ENCODE data around the gene CDH11.

The CDH11 gene

GRCh38 chr16:65122724-65123395 is 997 bp upstream of the CDH11 start:
- H4K20me1 ChIP-seq (ENCODE audit: insufficient read depth, low read length, poor library complexity, severe bottlenecking): no peaks in the 10 kb centered on the region
- no peaks in the 10 kb centered on the region for H3K9me3 ChIP-seq (ENCODE audit: insufficient read depth, low read depth, low read length)
- H3F3A ChIP-seq (ENCODE audit: low read depth): no peaks in the 10 kb centered on the region
- H2AFZ ChIP-seq (ENCODE audit: low read length): no peak overlapping the region
- no peaks in the 10 kb centered on the region for H3K79me2 ChIP-seq (ENCODE audit: insufficient read depth, low read length)
- H3K9ac ChIP-seq (ENCODE audit: low read depth, low read length, poor library complexity, severe bottlenecking): no peak overlapping the region
- no peak overlapping the region for H3K4me3 ChIP-seq (ENCODE audit: low read length, poor library complexity, severe bottlenecking)
- no peaks in the 10 kb centered on the region for H3K27me3 ChIP-seq (ENCODE audit: insufficient read depth, low read length, poor library complexity, severe bottlenecking)
- H3K9me2 ChIP-seq (replicated peaks; ENCODE audit: low read depth, low read length): no peaks in the 10 kb centered on the region
- no peaks in the 10 kb centered on the region for H3K36me3 ChIP-seq (ENCODE audit: insufficient read depth, low read length)
- no peaks in the 10 kb centered on the region for H3K4me1 ChIP-seq (ENCODE audit: insufficient read depth, low read length, poor library complexity, severe bottlenecking)
- H3K4me2 ChIP-seq (ENCODE audit: low read depth, low read length, poor library complexity, severe bottlenecking): no peak overlapping the region
- TF ChIP-seq EZH2phosphoT487 (IDR thresholded peaks at IDR 0.05; ENCODE audit: borderline replicate concordance) (no peak), CTCF (conservative IDR thresholded peaks at IDR 0.05; ENCODE audit: low read length) (no peak)

GRCh38 chr16:65120831-65121721 is 787 bp downstream of the CDH11 start:
- TF ChIP-seq EZH2phosphoT487 (IDR thresholded peaks at IDR 0.05; ENCODE audit: borderline replicate concordance): no peak
- no peak for TF ChIP-seq CTCF (conservative IDR thresholded peaks at IDR 0.05; ENCODE audit: low read length)
- Histone ChIP-seq H3F3A (ENCODE audit: low read depth) (no peaks in the 10 kb centered on the region), H4K20me1 (ENCODE audit: insufficient read depth, low read length, poor library complexity, severe bottlenecking) (no peaks in the 10 kb centered on the region), H3K4me3 (ENCODE audit: low read length, poor library complexity, severe bottlenecking) (no peak overlapping the region), H3K9me2 (replicated peaks; ENCODE audit: low read depth, low read length) (no peaks in the 10 kb centered on the region), H3K9ac (ENCODE audit: low read depth, low read length, poor library complexity, severe bottlenecking) (no peak overlapping the region), H3K79me2 (ENCODE audit: insufficient read depth, low read length) (no peaks in the 10 kb centered on the region), H3K36me3 (ENCODE audit: insufficient read depth, low read length) (no peaks in the 10 kb centered on the region), H3K9me3 (ENCODE audit: insufficient read depth, low read depth, low read length) (no peaks in the 10 kb centered on the region), H3K4me2 (ENCODE audit: low read depth, low read length, poor library complexity, severe bottlenecking) (no peak overlapping the region), H3K27me3 (ENCODE audit: insufficient read depth, low read length, poor library complexity, severe bottlenecking) (no peaks in the 10 kb centered on the region), H2AFZ (ENCODE audit: low read length) (no peak overlapping the region), H3K4me1 (ENCODE audit: insufficient read depth, low read length, poor library complexity, severe bottlenecking) (no peaks in the 10 kb centered on the region)

- H3K4me3 ChIP-seq (ENCODE audit: low read length, poor library complexity, severe bottlenecking): no peak overlapping the region
- no peaks in the 10 kb centered on the region for H3K4me1 ChIP-seq (ENCODE audit: insufficient read depth, low read length, poor library complexity, severe bottlenecking)
- H3K9me2 ChIP-seq (replicated peaks; ENCODE audit: low read depth, low read length): no peaks in the 10 kb centered on the region
- H2AFZ ChIP-seq (ENCODE audit: low read length): no peak overlapping the region
- no peaks in the 10 kb centered on the region for H3K27me3 ChIP-seq (ENCODE audit: insufficient read depth, low read length, poor library complexity, severe bottlenecking)
- no peak overlapping the region for H3K9ac ChIP-seq (ENCODE audit: low read depth, low read length, poor library complexity, severe bottlenecking)
- no peaks in the 10 kb centered on the region for H4K20me1 ChIP-seq (ENCODE audit: insufficient read depth, low read length, poor library complexity, severe bottlenecking)
- H3K9me3 ChIP-seq (ENCODE audit: insufficient read depth, low read depth, low read length): no peaks in the 10 kb centered on the region
- no peak overlapping the region for H3K4me2 ChIP-seq (ENCODE audit: low read depth, low read length, poor library complexity, severe bottlenecking)
- TF ChIP-seq EZH2phosphoT487 (IDR thresholded peaks at IDR 0.05; ENCODE audit: borderline replicate concordance) (no peak), CTCF (conservative IDR thresholded peaks at IDR 0.05; ENCODE audit: low read length) (no peak)
- H3F3A ChIP-seq (ENCODE audit: low read depth): no peaks in the 10 kb centered on the region
- H3K36me3 ChIP-seq (ENCODE audit: insufficient read depth, low read length): no peaks in the 10 kb centered on the region
- no peaks in the 10 kb centered on the region for H3K79me2 ChIP-seq (ENCODE audit: insufficient read depth, low read length)
These were observed 1.4 kb downstream of the CDH11 start for GRCh38 chr16:65120461-65120830.

Measured in Loucy (cell line).